SHP77 (cell line): ENCODE data around the gene PIK3R5.
"Not testable (repeated sequence)": the region's sequence is repeated elsewhere in the genome, so short reads cannot be mapped to it uniquely, and the experiment has no call there.

ENCODE experiments used
- DNase-seq, 2 experiments: peaks; one replicate each; lab custom pipeline; 2025; lab: John Stamatoyannopoulos, UW

PIK3R5 gene

DNA sequence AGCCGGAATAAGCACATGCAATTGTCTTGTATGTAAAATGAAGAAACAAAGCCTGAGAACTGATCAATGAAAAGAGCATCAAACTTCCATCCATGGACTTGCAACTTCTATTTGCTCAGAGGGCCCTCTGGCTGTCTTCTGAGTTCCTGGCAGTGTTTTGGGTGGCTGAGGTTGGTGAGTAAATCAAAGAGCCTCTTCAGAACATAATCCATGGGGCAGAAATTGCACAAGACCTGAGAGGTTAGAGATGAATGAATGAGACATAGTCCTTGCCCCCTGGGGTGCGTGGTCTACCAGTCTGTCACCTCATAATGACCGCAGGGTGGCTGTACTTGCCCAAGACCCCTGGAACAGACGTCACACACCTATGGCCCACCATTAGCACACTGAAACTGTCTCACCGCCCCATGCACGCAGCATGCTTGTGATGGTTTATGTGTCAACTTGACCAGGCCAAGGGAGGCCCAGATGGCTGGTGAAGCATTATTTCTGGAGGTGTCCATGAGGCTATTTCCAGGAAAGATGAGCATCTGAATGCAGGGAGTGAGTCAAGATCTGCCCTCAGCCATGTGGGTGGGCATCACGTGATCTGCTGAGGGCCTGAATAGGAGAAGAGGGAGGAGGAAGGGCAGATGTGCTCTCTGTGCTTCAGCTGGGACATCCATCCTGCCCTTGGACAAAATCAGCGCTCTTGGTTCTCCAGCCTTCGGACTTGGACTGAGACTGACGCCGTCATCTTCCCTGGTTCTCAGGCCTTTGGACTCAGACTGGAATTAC is 106.3 kb downstream of the PIK3R5 start:
- no peak for DNase-seq

- peak in 1 of 2 experiments; percentile 35 for DNase-seq
Measured at GRCh38 chr17:8857919-8858318, 107.6 kb downstream of the PIK3R5 start.

DNA sequence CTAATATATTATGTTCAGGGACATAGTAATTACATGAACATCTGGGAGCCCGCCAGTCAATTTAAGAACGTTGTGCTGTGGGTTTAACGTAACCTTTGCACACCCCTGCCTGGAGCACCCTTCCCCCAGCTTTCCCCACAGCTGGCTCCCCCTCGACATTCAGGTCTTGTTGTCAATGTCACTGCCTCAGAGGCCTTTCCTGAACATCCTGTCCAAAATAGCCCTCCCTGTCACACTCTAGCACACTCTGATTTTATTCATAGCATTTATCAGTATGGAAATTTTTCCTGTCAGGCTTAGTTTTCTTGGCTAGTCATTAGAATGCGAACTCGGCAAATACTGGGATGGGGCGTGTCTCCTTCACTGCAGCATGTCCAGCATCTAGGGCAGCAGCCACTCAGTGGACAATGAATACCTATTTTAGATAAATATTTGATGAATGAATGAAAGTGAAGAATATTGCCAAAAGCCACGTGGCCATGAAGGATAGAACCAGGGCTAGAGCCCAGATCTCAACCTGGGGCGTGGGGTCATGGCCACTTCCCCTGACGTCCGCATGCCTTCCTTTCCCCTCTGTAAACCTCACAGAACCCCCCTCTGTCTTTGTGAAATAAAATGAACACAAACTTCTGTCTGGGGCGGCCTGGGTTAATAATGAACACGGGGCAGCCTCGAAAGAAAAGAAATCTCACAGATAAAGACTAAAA is 108.5 kb downstream of the PIK3R5 start:
- no peak for DNase-seq

DNA sequence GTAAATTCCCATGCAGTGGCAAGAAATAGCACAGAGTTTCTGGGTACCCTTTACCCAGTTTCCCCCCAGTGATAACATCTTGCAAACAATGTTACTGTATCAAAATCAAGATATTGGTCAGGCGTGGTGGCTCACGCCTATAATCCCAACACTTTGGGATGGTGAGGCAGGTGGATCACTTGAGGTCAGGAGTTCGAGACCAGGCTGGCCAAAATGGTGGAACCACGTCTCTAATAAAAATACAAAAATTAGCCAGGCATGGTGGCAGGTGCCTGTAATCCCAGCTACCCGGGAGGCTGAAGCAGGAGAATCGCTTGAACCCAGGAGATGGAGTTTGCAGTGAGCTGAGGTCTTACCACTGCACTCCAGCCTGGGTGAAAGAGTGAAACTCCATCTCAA is 109.3 kb downstream of the PIK3R5 start:
- not testable (repeated sequence) for DNase-seq

DNA sequence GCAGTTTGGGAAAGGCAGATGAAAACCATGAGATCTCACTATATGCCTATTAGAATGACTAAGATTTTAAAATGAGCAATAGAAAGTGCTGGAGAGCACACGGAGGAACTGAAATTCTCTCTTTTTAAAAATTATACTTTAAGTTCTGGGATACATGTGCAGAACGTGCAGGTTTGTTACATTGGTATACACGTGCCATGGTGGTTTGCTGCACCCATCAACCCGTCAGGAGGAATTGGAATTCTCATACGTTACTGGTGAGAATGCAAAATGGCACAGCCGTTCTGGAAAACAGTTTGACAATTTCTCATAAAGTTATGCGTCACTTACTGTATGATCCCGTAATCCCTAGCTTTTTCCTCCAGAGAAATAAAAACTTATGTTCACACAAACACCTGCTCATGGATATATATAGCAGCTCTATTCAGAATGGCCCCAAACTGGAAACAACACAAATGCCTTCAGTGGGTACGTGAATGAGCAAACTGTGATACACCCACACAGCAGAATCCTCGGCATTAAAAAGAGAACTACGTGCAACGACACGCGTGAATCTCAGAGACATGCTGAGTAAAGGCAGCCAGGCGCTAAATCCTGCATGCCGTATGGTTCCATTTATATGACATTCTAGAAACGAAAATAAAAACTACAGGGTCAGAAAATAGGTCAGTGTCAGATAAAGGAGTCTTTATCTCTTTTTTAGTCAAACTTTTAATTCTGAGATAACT is 109.9 kb downstream of the PIK3R5 start:
- DNase-seq: no peak

DNA sequence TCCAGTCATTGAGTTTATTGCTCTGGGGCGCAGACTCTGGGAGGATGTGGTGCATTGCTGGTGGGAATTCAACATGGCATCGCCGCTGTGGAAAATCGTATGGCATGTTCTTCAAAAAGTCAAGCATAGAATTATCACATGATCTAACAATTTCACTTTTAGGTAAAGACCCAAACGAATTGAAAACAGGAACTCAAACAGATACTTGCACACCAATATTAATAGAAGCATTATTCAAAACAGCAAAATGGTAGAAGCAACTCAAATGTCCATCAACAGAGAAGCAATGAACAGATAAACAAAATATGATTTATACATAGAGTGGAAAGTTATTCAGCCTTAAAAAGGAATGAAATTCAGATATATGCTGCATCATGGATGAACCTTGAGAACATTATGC is 113.9 kb downstream of the PIK3R5 start:
- no peak for DNase-seq

- DNase-seq: no peak
Measured at GRCh38 chr17:8849311-8850041, 116.0 kb downstream of the PIK3R5 start.

DNA sequence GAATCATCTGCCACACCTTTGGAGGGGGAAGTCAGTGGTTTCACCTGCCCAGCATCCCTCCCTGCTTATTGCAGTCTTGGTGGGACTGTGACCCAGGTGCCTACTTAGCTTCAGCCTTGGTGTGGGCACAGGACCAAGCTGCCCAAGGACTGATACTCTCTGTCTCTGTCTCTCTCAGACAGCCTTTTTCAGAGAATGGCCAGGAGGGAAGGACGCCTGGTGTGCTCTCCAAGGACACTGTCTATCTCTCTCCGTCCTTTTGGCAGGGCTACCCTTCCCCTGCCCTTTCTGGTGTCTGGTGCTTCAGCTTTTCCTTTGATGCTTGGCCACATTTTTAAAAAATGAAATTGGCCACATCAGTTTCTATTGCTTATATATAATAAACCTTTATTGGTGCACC is 117.6 kb downstream of the PIK3R5 start:
- no peak for DNase-seq

- no peak for DNase-seq
Measured at GRCh38 chr17:8846768-8847211, 118.7 kb downstream of the PIK3R5 start.

GRCh38 chr17:8844229-8845218 is 121.0 kb downstream of the PIK3R5 start:
- DNase-seq: no peak

DNA sequence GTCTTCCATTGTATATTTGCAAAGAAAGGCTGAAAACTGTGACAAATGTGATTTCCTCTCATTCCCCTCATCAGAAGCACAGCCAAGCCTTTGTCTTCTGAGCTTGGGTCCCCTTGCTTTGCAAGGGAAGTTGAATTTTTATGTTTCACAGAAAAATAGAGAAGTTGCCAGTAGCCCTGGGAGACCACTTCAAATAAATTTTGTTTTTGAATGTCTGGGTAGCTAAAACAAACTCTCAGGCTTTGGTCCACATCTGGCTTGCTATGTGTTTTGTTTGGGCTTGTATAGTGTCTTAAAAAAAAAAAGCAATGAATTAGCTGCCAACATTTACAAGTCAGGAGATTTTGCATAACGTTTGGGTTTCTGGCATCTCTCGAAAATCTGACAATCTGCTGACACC is 122.2 kb downstream of the PIK3R5 start:
- no peak for DNase-seq

DNA sequence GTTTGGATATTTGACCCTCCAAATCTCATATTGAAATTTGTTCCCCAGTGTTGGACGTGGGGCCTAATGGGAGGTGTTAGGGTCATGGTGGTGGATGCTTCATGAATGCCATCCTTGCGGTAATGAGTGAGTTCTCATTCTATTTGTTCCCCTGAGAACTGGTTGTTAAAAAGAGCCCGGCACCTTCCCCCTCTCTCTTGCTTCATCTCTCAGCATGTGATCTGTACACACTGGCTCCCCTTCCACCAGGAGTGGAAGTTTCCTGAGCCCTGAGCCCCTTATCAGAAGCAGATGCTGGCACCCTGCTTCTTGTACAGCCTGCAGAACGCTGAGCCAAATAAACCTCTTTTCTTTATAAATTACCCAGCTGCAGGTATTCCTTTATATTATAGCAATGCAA is 123.7 kb downstream of the PIK3R5 start:
- no peak for DNase-seq

GRCh38 chr17:8839410-8839935 is 126.0 kb downstream of the PIK3R5 start:
- DNase-seq: no peak

DNA sequence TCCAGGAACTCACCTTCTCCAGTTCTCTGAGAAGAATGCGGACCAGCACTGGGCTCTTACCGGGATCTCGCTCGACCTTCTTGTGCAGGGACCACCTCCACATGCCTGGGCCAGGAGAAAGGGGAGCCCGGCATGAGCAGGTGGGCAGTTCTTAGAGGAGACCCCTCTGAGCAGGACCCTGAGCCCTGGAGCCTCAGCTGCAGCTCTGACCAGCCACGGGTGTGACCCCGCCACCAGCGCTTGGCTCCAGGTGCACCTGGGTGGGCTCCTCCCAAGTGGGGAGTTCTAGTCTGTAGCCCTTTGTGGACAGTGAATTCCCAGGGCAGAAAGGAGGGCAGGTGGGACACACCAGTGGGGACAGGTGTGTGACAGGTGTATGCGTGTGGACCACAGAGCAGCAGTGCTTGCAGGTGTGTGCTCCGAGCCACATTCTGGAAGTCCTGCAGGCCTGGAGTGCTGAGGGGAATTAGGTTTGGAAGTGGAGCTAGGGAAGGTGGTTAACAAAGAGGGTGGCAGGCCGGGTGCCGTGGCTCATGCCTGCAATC is 126.9 kb downstream of the PIK3R5 start:
- DNase-seq: no peak

GRCh38 chr17:8837563-8838075 is 127.9 kb downstream of the PIK3R5 start:
- DNase-seq: no peak

- no peak for DNase-seq
Measured at GRCh38 chr17:8836821-8837562, 128.5 kb downstream of the PIK3R5 start.

DNA sequence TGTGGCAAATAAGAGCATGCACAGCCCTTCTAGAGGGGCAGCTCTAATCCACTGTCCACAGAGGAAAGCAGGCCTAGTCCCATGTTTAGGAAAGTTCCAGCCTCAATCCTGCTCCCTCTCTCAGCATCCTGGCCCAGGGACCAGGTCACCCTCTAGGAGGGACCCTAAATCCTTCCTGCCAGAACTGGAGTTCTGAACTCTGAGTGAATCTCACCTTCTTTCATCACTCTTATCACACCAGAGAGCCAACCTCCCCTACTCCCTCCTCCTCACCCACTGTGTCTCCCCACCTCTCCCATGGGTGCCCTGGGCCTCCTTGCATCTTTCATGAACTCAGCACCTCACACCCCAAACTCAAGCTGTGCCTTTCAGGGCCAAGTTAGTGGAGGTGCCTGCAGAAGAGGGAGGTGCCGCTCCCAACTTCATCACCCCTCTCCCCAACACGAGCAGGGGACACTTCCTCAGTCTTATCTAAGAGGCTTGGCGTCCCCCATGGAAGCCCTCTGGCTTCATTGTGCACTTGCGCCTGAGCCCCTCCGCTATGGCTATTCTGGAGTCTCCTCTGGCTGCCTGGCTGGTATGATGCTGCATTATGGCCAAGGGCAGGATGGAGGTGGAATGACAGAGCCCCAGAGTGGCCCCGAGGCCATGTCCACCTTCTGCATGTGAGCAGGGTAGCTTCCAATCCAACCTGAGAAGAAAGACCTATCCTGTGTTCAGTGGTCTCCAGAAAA is 129.7 kb downstream of the PIK3R5 start:
- no peak for DNase-seq

DNA sequence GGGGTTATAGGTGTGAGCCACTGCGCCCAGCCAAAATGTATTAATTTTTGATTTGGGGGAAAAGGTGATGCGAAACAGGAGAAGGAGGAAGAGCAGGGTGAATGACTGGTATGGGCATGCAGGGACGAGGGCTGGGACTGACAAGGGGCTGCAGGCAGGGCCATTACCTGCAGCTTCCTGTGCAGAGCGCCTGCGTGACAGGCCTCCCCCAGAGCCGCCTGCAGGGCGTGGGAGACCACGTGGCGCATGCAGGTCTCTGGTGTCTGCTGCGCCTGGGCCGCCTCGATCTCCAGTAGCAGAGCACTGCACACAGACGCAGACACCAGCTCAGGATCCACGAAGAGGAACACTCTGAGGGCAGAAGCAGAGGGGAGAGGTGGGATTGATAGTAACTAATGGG is 130.4 kb downstream of the PIK3R5 start:
- no peak for DNase-seq
